Gastrocnemius medialis (tissue), 4 donors: ENCODE measurements around the gene SRBD1. TPM values are rescaled to one million over a fixed set of nuclear protein-coding genes. Genes with fewer than 3 reads are reported as not detected.

Source experiments
- ATAC-seq, 2 donors: fragments of 150-250 bp; one replicate each; pipeline ENCODE4 v1.9.1; 2016
- DNase-seq, 2 donors: peaks; one replicate each; pipeline ENCODE4 v3.0.0-alpha.2; 2019
- H3K27ac ChIP-seq, 4 donors: fragments of 200-600 bp; sonication (generic); 1 replicate in 1 of 4; 2 replicates in 3 of 4; pipeline ENCODE4 v1.5.1; 2016 to 2018; ENCODE audit warnings: mild to moderate bottlenecking in 2 of 4, moderate library complexity in 1 of 4
- H3K27me3 ChIP-seq, 3 donors: fragments of 200-600 bp; sonication (generic) in 2 of 3; 1 replicate in 1 of 3; 2 replicates in 2 of 3; pipeline versions ENCODE4 v1.5.1 to v1.6.0; 2016 to 2019; ENCODE audit warnings: mild to moderate bottlenecking in 1 of 3, moderate library complexity in 1 of 3
- H3K36me3 ChIP-seq, 2 donors: fragments of 200-600 bp; sonication (generic) in 1 of 2; one replicate each; pipeline ENCODE4 v1.5.1; 2017 to 2018
- H3K4me1 ChIP-seq, 2 donors: fragments of 200-600 bp; sonication (generic) in 1 of 2; one replicate each; pipeline ENCODE4 v1.5.1; 2016 to 2017; ENCODE audit warnings: mild to moderate bottlenecking in 2 of 2
- H3K4me3 ChIP-seq, 4 donors: fragments of 200-600 bp; sonication (generic) in 3 of 4; 1 replicate in 1 of 4; 2 replicates in 3 of 4; pipeline ENCODE4 v1.5.1; 2016 to 2019; ENCODE audit warnings: mild to moderate bottlenecking in 2 of 4
- H3K9me3 ChIP-seq, 3 donors: fragments of 200-600 bp; sonication (generic) in 2 of 3; 1 replicate in 1 of 3; 2 replicates in 2 of 3; pipeline ENCODE4 v1.5.1; 2016 to 2019
- POLR2A ChIP-seq, 2 donors: fragments of 450-650 bp; IDR thresholded peaks; one replicate each; pipeline ENCODE4 v1.6.1; 2017; ENCODE audit warnings: antibody characterized with exemption in 2 of 2, mild to moderate bottlenecking in 2 of 2, moderate library complexity in 2 of 2
- in situ Hi-C, 4 donors: fragments of 200-750 bp; cut with MboI; loops; one replicate each; pipeline versions ENCODE4 v1.15.0 to v1.8.0; 2017; ENCODE audit warnings: low sequenced_read_pairs in 4 of 4
- intact Hi-C: fragments of 100-400 bp; cut with DNase I; formaldehyde crosslinking; loops from one replicate; pipeline ENCODE4 v1.15.1; 2023; ENCODE audit warnings: low total_unique reads
- total RNA-seq, 4 donors: library from RNA; depleted of rRNA; stranded (reverse); fragments of >200 nt; gene quantifications; one replicate each; pipeline versions ENCODE4 v1.1.0 to v1.2.3, GENCODE V29; 2016
- TF ChIP-seq, protein P1 (sequence below), 5 experiments: fragments of 450-650 bp in 3 of 5; fragments of 200-600 bp in 2 of 5; sonication (generic) in 2 of 5; IDR thresholded peaks in 4 of 5; conservative IDR thresholded peaks in 1 of 5; 1 replicate in 4 of 5; 2 replicates in 1 of 5; pipeline ENCODE4 v1.5.1; 2016 to 2019; ENCODE audit warnings: antibody characterized with exemption in 5 of 5, mild to moderate bottlenecking in 3 of 5, moderate library complexity in 3 of 5

Gene SRBD1
- total RNA-seq, 4 donors from 2014 or later = 3.0 to 10.1 (median 4.5) TPM

GRCh38 chr2:45640576-45640975 lies 29.5 kb upstream of the SRBD1 start:
- intact Hi-C loops = no loop called here

GRCh38 chr2:45637440-45637839 lies 26.4 kb upstream of the SRBD1 start:
- in situ Hi-C loops (no loop called here), intact Hi-C loops (no loop called here)
- DNase-seq (no peak), ATAC-seq (no peak)
- no peaks in the 10 kb centered on the region for H3K36me3 ChIP-seq
- no peak for TF ChIP-seq POLR2A (IDR thresholded peaks at IDR 0.05)
- TF ChIP-seq, protein P1, sequence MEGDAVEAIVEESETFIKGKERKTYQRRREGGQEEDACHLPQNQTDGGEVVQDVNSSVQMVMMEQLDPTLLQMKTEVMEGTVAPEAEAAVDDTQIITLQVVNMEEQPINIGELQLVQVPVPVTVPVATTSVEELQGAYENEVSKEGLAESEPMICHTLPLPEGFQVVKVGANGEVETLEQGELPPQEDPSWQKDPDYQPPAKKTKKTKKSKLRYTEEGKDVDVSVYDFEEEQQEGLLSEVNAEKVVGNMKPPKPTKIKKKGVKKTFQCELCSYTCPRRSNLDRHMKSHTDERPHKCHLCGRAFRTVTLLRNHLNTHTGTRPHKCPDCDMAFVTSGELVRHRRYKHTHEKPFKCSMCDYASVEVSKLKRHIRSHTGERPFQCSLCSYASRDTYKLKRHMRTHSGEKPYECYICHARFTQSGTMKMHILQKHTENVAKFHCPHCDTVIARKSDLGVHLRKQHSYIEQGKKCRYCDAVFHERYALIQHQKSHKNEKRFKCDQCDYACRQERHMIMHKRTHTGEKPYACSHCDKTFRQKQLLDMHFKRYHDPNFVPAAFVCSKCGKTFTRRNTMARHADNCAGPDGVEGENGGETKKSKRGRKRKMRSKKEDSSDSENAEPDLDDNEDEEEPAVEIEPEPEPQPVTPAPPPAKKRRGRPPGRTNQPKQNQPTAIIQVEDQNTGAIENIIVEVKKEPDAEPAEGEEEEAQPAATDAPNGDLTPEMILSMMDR (IDR thresholded peaks at IDR 0.05 in 4 of 5, conservative IDR thresholded peaks at IDR 0.05 in 1 of 5) = no peak
- no peak overlapping the region for H3K4me3 ChIP-seq
- no peak overlapping the region for H3K27ac ChIP-seq
- no peaks in the 10 kb centered on the region for H3K4me1 ChIP-seq
- no peaks in the 10 kb centered on the region for H3K9me3 ChIP-seq
- no peaks in the 10 kb centered on the region for H3K27me3 ChIP-seq

More at GRCh38 chr2:45640576-45640975, 29.5 kb upstream of the SRBD1 start:
- DNase-seq = no peak
- H3K27me3 ChIP-seq = peaks cover 0 to 7% (median 0%) of the 10 kb centered on the region in 3 donors
- in situ Hi-C loops = loop anchor here in 1 of 4 donors (5.0 kb wide), 1 partner anchor 297 kb away; no protein-coding TSS in a partner anchor
- no peaks in the 10 kb centered on the region for H3K36me3 ChIP-seq
- peaks cover 0 to 5% of the 10 kb centered on the region in 2 donors for H3K4me1 ChIP-seq
- TF ChIP-seq, protein P1 (IDR thresholded peaks at IDR 0.05 in 4 of 5, conservative IDR thresholded peaks at IDR 0.05 in 1 of 5) = no peak
- no peak for TF ChIP-seq POLR2A (IDR thresholded peaks at IDR 0.05)
- H3K9me3 ChIP-seq = no peaks in the 10 kb centered on the region
- H3K27ac ChIP-seq = no peak overlapping the region
- no peak for ATAC-seq
- H3K4me3 ChIP-seq = no peak overlapping the region

DNA sequence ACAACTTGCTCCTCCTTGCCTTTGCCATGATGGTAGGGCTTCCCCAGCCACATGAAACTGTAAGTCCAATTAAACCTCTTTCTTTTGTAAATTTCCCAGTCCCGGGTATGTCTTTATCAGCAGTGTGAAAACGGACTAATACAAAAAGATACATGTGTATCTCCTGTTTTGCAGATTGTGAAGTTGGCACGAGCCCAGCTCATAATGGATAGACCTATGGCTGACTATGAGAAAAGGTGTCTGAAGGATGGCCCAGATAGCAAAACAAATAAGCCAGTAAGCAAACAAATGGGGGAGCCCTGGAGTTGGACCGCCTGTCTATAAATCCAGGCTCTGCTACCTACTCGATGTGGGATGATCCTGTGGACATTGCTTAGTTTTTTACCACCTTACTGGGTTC lies 24.9 kb upstream of the SRBD1 start:
- ATAC-seq = no peak
- TF ChIP-seq POLR2A (IDR thresholded peaks at IDR 0.05) = no peak
- TF ChIP-seq, protein P1 (IDR thresholded peaks at IDR 0.05 in 4 of 5, conservative IDR thresholded peaks at IDR 0.05 in 1 of 5) = no peak
- intact Hi-C loops (no loop called here), in situ Hi-C loops (no loop called here)
- Histone ChIP-seq H3K27me3 (no peaks in the 10 kb centered on the region), H3K27ac (no peak overlapping the region), H3K4me3 (no peak overlapping the region), H3K4me1 (no peaks in the 10 kb centered on the region), H3K36me3 (no peaks in the 10 kb centered on the region), H3K9me3 (no peaks in the 10 kb centered on the region)
- no peak for DNase-seq

DNA sequence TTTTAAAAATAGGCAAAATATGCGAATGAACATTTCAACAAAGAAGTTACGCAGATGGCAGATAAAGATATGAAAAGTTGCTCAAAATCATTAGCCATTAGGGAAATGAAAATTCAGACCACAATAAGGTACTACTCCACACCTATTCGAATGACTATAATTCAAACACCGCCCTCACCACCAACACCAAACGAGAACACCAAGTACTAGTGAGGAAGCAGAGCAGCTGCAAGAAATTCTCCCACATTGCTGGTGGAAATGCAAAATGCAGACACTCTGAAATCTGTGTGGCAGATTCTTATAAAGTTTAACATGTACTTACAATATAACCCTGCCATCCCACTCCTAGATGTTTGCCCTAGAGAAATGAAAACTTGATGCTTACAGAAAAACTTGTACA lies 23.2 kb upstream of the SRBD1 start:
- no peak for ATAC-seq
- TF ChIP-seq, protein P1 (IDR thresholded peaks at IDR 0.05 in 4 of 5, conservative IDR thresholded peaks at IDR 0.05 in 1 of 5) = no peak
- TF ChIP-seq POLR2A (IDR thresholded peaks at IDR 0.05) = no peak
- Histone ChIP-seq H3K4me3 (no peak overlapping the region), H3K27me3 (no peaks in the 10 kb centered on the region), H3K27ac (no peak overlapping the region), H3K4me1 (no peaks in the 10 kb centered on the region), H3K9me3 (no peaks in the 10 kb centered on the region), H3K36me3 (no peaks in the 10 kb centered on the region)
- in situ Hi-C loops = no loop called here
- no peak for DNase-seq
- intact Hi-C loops = no loop called here

GRCh38 chr2:45631955-45632354 lies 20.9 kb upstream of the SRBD1 start:
- no peak overlapping the region for H3K4me3 ChIP-seq
- no peaks in the 10 kb centered on the region for H3K27me3 ChIP-seq
- TF ChIP-seq POLR2A (IDR thresholded peaks at IDR 0.05) = no peak
- H3K4me1 ChIP-seq = no peaks in the 10 kb centered on the region
- in situ Hi-C loops = no loop called here
- no peaks in the 10 kb centered on the region for H3K36me3 ChIP-seq
- ATAC-seq (no peak), DNase-seq (no peak)
- intact Hi-C loops = no loop called here
- no peak overlapping the region for H3K27ac ChIP-seq
- no peaks in the 10 kb centered on the region for H3K9me3 ChIP-seq
